Measurements from ENCODE around the gene EIPR1.
"Not testable (repeated sequence)": the region's sequence is repeated elsewhere in the genome, so short reads cannot be mapped to it uniquely, and the experiment has no call there.

Gene EIPR1

DNA sequence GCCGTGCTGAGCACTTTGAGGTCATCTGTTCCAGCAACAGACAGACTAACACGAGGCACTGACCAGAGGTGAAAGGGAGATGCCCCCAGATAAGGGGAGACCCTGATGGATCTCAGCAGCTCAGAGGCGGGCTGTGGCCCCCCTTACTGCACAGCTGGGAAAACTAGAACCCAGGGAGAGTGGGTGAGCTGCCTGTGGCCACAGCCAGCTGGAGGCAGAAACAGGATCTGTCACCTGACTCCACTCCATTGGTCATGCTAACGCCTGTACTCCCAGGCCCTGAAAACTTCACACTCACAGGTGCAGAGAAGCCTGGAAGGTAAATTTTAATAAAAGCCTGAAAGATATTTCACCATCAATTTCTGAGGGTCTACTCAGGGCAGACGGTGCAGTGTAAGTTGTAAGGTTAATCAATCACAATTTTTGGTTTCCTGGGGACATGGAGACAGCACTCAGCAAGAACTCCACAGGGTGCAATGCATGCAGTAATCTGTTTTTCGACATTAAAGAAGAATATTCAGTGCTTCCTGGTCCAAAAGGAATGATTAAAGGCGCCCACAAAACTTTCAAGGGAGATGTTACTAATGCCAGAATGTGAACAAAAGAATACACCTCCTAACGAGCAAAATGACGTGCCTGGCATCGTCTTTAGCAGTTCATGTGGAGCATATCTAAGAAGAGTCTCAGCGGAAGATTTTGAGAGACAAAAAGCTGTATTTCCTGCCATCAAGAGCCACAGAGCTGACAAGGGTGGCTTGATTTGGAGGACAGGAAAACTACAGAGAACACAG lies 173.4 kb downstream of the EIPR1 start:
- DNase-seq, result no peak

DNA sequence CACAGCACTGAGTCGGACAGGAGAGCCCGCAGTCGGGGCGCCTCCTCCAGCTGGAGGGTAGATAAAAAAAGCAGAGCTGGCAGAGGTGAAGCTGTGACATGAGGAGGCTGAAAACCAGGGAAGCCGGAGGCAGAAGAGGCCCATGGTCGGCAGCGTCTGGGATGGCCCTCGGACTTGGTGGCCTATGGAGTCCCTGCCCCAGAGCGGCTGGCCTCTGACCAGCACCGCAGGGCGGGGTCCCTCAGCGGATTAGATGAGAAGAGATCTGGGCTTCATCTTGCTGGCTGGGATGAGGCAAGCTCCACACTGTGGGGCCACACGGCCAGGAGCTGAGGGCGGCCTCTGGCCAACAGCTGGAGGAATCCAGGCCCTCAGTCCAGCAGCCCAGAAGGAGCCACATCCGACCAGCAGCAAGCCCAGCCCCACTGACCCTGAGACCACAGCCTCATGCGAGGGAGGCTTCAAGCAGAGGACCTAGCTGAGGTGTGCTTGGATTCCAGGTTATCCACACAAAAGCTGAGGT lies 174.1 kb downstream of the EIPR1 start:
- DNase-seq, result no peak

DNA sequence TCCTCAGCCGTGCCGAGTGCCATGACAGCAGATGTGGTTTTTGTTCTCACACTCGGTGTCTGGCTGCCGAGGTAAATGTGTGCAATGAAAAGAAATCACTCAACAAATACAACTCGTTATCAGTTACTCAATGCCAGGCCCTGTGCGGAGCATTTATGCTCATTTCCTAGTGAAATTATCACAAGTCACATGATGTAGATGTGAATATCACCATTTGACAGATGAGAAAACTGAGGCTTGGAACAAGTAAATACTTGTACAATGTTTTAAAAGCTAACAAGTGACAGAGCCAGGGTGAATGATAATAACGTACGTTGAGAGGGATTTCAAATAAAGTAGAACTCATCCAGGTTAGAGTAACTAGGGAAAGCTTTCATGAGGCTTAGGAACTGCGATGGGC lies 174.7 kb downstream of the EIPR1 start:
- DNase-seq, result no peak

- no peak for DNase-seq
Measured at GRCh38 chr2:3201281-3201680, 176.3 kb downstream of the EIPR1 start.

DNA sequence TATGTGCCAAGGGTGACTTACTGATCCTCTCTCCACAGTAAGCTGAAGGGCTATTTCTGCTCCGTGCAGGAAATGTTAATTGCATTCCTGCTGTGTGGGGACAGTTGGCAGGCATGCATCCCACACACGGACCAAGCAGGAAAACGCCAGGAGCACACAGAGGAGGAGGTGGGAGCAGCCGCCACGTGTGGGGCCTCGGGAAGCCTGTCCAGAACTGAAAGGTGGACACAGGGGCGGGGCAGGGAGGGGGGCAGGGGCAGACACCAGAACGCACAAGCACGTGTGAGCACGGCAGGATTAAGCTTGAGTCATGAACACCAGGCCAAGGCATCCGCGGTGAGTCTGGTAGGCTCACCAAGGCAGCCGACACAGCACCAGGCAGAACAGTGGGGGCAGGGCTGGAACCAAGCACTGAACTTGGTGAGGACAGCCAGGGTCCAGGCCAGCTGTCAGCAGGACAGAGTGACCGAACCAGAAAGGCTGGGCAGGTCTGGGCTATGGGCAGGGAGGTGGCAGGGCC lies 177.1 kb downstream of the EIPR1 start:
- no peak for DNase-seq

- no peak for DNase-seq
Measured at GRCh38 chr2:3199627-3200345, 177.8 kb downstream of the EIPR1 start.

- DNase-seq, result not testable (repeated sequence)
Measured at GRCh38 chr2:3198671-3199192, 178.9 kb downstream of the EIPR1 start.

DNA sequence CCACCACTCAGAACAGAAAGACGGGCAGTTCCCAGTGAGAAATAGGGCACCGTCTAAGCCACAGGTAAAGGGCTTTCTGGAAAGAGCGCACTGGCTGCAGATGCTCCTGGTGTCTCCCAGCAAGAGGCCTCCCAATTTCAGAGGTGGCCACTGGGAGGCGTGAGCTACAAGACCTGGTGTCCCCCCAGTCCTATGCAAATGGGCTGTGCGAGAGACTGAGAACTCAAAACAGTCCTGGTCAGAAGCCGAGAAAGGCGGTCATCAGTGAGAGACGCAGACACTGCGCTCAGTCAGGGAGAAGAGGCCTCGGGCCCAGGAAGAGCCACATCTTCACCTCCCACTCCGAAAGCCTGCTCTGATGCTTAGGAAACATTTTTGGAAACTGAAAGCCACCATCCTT lies 179.5 kb downstream of the EIPR1 start:
- DNase-seq, result peak; percentile 30 to 36

DNA sequence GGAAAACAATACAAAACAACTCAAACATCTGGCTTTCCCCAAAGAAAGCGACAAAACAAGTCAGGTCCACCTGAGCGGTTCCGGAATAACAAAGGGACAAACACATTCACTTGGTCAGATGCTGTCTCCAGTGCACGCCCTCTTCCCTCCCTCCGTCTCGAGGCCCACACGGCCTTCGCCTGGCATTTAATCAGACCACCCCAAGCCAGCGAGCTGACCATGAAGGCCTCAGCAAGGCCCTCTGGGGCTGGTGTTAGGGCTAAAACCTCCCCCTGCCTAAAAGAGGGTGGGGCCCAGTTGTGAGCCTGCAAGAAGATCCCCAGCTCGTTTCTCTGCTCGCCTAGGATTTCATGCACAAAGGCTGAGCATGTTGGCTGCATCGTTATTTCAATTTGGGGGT lies 180.3 kb downstream of the EIPR1 start:
- DNase-seq, result no peak

DNA sequence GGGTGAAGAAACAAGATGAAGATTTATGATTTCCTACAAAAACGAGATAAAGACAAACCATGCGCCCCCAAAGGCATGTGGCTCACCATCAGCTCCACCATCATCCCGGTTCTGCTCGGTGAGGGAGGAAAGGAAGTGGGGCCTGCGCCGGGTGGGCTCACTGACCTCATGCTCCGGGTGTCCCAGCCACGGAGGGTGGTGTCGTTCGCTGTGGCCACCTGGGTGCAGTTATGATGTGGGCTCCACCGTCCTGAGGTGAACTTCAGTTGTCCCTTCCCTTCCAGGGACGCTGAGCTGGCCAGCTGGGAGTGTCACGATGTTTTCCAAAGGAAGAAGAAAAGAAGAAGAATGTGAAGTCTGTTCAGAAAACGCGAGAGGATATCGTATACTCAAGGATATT lies 180.9 kb downstream of the EIPR1 start:
- no peak for DNase-seq

DNA sequence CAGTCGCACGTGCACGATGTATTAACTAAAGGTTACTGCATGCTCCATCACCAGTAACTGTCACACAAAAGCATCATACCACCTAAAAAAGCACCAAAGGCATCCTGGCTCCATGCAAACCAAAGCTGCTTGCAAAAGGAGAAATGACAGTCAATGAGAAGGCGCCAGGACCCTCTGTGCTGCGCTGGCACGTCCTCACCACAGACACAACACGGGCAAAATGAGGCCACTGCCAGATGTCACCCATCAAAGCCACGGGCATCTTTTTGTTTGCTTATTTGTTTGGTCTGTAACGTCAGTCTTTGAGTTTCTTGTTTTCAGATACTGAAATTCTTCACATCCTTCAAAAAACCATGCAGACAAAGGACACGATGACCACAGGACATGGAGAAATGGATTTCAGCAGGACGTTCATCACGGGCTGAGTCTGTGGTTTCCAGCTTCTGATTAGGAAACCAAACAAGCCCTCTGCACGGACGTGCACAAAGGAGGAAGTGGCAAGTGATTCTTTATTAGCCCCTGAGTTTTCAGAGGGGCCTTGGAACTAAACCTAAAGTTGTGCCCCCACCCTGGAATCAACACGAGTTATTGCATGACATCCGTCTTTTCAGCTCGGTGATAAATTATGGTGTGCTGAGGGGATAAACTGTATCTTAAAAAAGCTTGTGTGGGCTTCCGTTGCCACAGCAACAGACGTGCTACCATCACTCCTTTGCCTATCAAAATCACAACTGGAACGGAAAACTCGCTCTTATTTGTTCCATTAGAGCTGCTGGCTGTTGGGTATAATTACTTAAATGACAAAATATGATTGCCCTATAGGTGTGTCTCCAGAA lies 181.8 kb downstream of the EIPR1 start:
- DNase-seq, result no peak

DNA sequence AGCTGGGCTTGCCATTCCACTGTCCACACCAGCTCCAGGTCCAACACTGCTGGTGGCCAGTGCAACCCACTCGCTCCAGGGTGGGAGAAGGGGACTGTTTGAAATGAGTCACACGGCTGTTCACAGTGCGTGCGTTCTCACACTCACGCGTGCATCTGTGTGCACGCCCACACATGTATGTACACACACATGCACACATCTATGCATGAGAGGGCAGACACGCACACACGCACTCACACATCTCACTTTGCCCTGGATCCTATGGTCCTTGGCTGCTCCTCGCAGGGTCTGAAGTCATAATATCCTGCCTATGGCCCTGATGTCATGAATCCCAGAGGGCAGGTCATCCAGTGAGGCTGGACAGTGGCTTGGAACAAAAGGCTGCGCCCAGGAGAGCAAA lies 182.8 kb downstream of the EIPR1 start:
- no peak for DNase-seq

DNA sequence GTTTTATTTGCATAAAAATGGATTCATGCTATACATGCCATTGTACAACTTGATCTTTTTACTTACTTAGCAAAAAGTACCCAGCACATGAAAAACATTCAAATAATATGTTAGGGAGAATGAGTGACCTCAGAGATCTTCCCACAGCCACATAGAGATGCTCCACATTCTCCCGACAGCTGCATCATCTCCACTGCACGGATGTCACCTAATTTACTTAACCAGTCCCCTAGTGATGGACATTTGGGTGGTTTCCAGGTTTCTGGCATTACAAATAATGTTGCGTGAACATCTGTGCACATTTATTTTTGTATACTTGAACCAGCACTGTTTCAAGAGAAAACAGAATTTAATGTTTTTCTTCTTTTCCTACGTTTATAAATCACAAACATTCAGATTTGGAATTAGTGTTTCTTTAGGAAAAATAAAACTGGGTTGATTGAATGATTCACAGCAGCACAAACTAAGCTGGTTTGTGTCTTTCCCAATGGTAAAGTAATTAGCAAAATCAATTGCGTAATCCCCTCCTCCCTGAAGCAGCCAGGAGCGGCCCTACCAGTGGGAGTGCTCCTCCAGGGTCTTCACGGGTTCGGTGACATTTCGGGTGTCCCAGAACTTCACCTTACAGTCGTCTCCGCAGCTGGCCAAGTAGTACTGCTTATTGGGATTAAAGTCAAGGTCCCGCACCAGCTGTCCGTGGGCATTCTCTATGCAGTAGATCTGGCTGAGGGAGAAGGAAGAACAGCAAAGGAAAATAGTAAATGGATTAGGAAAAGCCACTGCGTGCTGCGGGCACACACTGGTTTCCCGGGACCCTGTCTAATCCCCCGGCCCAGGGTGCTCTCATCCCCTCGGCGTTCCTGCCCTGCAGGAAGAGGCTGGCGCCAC lies 183.9 kb downstream of the EIPR1 start:
- no peak for DNase-seq

DNA sequence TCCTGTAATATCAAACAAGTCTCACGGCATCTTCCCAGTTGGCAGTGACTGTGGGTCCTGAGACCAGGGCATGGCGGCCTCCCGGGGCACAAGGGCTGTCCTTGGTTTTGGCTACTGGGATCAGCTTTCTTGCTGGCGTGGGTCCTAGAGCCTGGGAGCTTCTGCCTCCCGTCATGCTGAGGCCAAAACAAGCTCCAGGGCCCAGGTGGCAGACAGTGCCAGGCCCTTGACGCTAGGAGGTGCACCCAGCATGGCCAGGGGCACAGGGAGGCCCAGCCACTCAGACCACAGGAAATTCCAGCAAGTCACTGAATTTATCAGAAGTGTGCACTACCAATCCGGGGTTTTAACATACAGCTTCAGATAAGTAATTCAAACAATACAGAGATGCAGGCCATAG lies 184.7 kb downstream of the EIPR1 start:
- no peak for DNase-seq

- no peak for DNase-seq
Measured at GRCh38 chr2:3192281-3192818, 185.3 kb downstream of the EIPR1 start.

- no peak for DNase-seq
Measured at GRCh38 chr2:3189961-3190360, 187.7 kb downstream of the EIPR1 start.

DNA sequence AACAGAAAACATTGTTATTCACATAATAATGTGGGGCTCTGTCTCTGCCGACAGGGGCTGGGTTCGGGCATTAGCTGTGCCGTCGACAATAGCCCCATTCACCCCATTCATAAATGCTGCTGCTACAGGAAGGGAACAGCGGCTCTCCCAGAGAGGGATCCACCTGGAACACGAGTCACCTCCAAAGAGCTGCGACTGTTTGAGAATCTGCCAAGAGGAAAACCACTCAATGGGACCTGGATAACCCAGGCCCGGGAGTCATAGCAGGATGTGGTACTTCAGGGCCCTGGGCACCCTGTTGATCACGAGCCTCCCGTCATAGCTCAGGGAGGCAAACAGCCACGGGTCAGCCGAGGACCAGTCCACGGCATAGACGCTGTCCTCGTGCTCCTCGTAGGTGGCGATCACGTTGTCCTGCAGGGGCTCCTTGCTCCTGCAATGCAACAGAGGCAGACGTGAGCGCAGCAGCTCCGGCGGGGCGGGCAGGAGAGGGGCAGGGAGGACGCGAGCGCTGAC lies 188.5 kb downstream of the EIPR1 start:
- no peak for DNase-seq

DNA sequence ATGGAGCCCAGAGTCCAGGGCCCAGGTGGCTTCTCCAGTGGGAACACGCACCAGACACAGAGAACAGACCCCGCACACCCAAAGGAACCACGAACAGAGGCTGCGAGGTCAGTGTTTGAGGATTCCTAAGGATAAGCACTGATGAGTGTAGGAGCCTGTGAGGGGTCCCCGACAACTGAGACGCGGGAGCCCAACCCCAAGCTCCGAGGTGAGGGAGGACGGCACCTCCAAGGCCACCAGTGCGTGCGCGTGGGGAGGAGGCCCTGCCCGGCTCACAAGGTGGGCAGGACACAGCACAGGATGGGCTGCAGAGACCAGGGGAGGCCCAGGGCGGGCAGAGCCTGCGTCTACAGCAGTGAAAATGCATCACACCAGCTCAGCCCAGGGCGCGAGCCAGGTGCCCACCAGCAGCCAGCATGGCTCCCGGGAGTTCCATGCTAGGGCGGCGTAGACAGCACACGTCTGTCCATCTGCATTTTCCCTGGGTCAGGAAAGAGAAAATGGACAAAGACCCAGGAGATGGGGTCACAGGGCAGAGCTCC lies 189.1 kb downstream of the EIPR1 start:
- no peak for DNase-seq

DNA sequence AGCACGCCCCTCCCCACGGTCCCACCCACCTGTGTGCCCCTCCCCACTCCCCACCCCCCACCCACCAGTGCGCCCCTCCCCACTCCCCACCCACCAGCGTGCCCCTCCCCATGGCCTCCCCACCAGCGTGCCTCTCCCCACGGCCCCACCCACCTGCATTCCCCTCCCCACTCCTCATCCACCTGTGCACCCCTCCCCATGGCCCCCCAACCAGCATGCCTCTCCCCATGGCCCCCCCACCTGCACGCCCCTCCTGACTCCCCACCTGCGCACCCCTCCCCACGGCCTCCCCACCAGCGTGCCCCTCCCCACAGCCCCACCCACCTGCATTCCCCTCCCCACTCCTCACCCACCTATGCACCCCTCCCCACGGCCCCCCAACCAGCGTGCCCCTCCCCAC lies 190.2 kb downstream of the EIPR1 start:
- DNase-seq, result no peak

DNA sequence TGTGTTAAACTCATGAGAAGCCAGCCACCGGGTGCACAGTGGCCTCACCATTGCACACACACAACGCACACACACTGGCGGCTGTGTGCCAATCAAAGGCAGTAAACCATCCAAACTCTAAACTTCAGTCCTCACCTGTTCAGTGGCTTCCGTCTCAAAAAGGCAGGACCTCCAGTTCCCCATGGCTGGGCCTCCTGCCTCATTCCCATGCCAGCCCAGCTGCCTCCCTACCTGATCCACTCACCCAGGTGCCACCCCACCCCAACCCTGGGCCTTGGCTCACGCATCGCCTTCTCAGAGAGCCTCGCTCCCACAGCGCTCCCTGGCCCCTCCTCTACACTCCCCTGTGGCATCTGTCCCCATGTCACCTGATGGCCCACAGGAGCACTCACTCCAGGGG lies 190.9 kb downstream of the EIPR1 start:
- no peak for DNase-seq

GRCh38 chr2:3185910-3186309 lies 191.7 kb downstream of the EIPR1 start:
- DNase-seq, result no peak

All from activated T-cell treated with anti-CD3 and anti-CD28 coated beads, Interleukin-2, amount 50 U/mL, for 48 hours (primary cell).